ENCODE data around the gene SLC8A1. TPM values are rescaled to one million over a fixed set of nuclear protein-coding genes. Genes with fewer than 3 reads are reported as not detected.

SLC8A1 gene
- total RNA-seq, 1 donor from 2014 or later: 0.49 TPM

- intact Hi-C loops (cut with micrococcal nuclease): no loop called here
Measured at GRCh38 chr2:40463112-40463511, 11.2 kb upstream of the SLC8A1 start.

GRCh38 chr2:40458271-40458794 is 6.4 kb upstream of the SLC8A1 start:
- intact Hi-C loops (cut with micrococcal nuclease): no loop called here

- intact Hi-C loops (cut with micrococcal nuclease): no loop called here
Measured at GRCh38 chr2:40457837-40458236, 5.9 kb upstream of the SLC8A1 start.

GRCh38 chr2:40457366-40457765 is 5.5 kb upstream of the SLC8A1 start:
- intact Hi-C loops (cut with micrococcal nuclease): no loop called here

- intact Hi-C loops (cut with micrococcal nuclease): no loop called here
Measured at GRCh38 chr2:40456926-40457325, 5.0 kb upstream of the SLC8A1 start.

GRCh38 chr2:40455661-40456060 is 3.8 kb upstream of the SLC8A1 start:
- intact Hi-C loops (cut with micrococcal nuclease): no loop called here

- intact Hi-C loops (cut with micrococcal nuclease): no loop called here
Measured at GRCh38 chr2:40454321-40454720, 2.4 kb upstream of the SLC8A1 start.

GRCh38 chr2:40452786-40453185 is 896 bp upstream of the SLC8A1 start:
- intact Hi-C loops (cut with micrococcal nuclease): no loop called here

GRCh38 chr2:40450796-40451430 is 977 bp downstream of the SLC8A1 start:
- intact Hi-C loops (cut with micrococcal nuclease): loop anchor here (1.0 to 2.0 kb wide), 2 partner anchors 38 to 537 kb away; no protein-coding TSS in a partner anchor

GRCh38 chr2:40450066-40450795 is 1.7 kb downstream of the SLC8A1 start:
- intact Hi-C loops (cut with micrococcal nuclease): loop anchor here (2.0 kb wide), 1 partner anchor 39 kb away; no protein-coding TSS in a partner anchor

GRCh38 chr2:40448476-40449079 is 3.3 kb downstream of the SLC8A1 start:
- intact Hi-C loops (cut with micrococcal nuclease): loop anchor here (1.0 to 5.0 kb wide), 3 partner anchors 106 to 1334 kb away; no protein-coding TSS in a partner anchor

GRCh38 chr2:40445467-40445866 is 6.4 kb downstream of the SLC8A1 start:
- intact Hi-C loops (cut with micrococcal nuclease): loop anchor here (5.0 kb wide), 1 partner anchor 1337 kb away; no protein-coding TSS in a partner anchor

GRCh38 chr2:40440835-40441234 is 11.1 kb downstream of the SLC8A1 start:
- intact Hi-C loops (cut with micrococcal nuclease): no loop called here

- intact Hi-C loops (cut with micrococcal nuclease): no loop called here
Measured at GRCh38 chr2:40439473-40439872, 12.4 kb downstream of the SLC8A1 start.

- intact Hi-C loops (cut with micrococcal nuclease): no loop called here
Measured at GRCh38 chr2:40436093-40436475, 15.8 kb downstream of the SLC8A1 start.

- intact Hi-C loops (cut with micrococcal nuclease): no loop called here
Measured at GRCh38 chr2:40435426-40436092, 16.3 kb downstream of the SLC8A1 start.

GRCh38 chr2:40434731-40435271 is 17.1 kb downstream of the SLC8A1 start:
- intact Hi-C loops (cut with micrococcal nuclease): no loop called here

GRCh38 chr2:40433736-40434135 is 18.2 kb downstream of the SLC8A1 start:
- intact Hi-C loops (cut with micrococcal nuclease): no loop called here

GRCh38 chr2:40432921-40433483 is 18.9 kb downstream of the SLC8A1 start:
- intact Hi-C loops (cut with micrococcal nuclease): no loop called here

- intact Hi-C loops (cut with micrococcal nuclease): no loop called here
Measured at GRCh38 chr2:40431600-40431955, 20.3 kb downstream of the SLC8A1 start.

All from T-helper 1 cell treated with Interleukin-12 subunit alpha and Interleukin-12 subunit beta and Interleukin-4 antibody, amounts not matched to agents 30 ng/mL and 1 ng/mL, for 36 hours (primary cell).